ENCODE results near the gene IFIT2.
"Not testable (repeated sequence)": the region's sequence is repeated elsewhere in the genome, so short reads cannot be mapped to it uniquely, and the experiment has no call there.

The IFIT2 gene

GRCh38 chr10:89307269-89307577 lies 5.4 kb downstream of the IFIT2 start:
- no peak for DNase-seq (ENCODE audit: low read depth)

GRCh38 chr10:89308266-89308665 lies 6.4 kb downstream of the IFIT2 start:
- no peak for DNase-seq (ENCODE audit: low read depth)

- DNase-seq (ENCODE audit: low read depth): no peak
These were observed 6.9 kb downstream of the IFIT2 start for GRCh38 chr10:89308736-89309135.

DNA sequence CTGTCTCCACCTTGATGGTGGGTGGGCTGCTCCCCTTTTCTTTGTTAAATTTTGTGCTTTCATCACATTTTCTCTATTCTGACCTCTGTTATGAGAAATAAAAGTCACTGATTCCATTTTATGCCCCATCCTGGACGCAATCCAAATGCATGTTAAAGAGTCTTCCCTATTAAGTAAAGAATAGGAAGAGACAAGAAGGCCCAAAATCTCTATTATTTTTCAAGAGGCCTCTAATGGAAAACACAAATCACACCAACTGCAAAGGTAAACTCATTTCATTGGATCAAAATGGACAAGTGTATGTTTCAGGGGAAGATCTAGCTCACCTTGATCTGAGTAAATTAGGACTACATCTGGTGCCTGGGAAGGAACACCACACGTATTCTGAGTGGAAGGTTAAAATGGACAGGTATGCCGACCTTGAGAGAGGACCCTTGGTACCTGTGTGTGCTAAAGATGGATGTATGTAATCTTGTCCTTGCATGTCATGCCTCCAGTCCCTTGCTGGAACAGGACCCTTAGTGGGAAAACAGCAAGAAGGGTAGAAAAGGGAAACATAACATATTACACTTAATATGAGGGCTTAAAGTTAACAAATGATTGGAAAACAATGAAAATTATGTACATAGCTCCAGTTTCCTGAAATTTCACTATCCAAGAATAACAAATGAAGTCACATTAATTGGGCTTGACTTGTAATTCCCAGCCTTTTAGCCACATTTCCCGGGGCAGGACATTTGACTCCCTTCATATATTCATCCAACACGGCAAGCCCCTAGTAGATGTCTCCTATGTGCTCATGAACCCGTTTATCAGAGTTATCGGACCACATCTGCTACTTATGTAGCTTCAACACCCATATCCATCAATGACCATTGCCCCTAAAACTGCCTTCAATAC lies 7.6 kb downstream of the IFIT2 start:
- DNase-seq (ENCODE audit: low read depth): no peak

- no peak for DNase-seq (ENCODE audit: low read depth)
These were observed 8.4 kb downstream of the IFIT2 start for GRCh38 chr10:89310056-89310893.

DNA sequence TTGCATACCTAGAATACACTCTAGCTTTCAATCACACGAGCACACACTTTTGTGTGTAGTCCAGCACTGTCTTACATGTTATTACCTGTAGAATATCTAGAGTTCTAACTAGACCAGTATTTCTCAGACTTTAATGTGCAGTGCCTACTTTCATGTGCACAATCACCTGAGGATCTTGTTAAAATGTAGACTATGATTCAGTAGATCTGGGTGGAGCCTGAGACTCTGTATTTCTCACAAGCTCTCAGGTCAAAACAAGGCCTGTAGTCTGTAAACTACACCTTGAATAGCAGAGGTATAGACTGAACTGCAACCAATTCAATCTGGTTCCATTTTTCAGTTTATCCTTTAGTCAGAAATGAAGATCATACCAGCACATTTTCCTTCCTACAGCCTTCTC lies 11.1 kb downstream of the IFIT2 start:
- DNase-seq (ENCODE audit: low read depth): no peak

- no peak for DNase-seq (ENCODE audit: low read depth)
These were observed 12.8 kb downstream of the IFIT2 start for GRCh38 chr10:89314676-89315075.

- DNase-seq (ENCODE audit: low read depth): not testable (repeated sequence)
These were observed 16.2 kb downstream of the IFIT2 start for GRCh38 chr10:89318047-89318446.

DNA sequence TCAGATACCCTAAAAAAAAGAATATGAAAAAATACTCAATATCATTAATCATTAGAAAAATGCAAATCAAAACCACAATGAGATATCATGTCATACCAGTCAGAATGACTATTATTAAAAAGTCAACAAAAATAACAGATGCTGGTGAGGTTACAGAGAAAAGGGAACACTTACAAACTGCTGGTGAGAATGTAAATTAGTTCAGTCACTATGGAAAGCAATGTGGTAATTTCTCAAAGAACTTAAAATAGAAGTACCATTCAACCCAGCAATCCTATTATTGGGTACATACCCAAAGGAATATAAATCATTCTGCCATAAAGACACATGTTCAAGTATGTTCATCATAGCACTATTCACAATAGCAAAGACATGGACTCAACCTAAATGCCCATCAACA lies 23.2 kb downstream of the IFIT2 start:
- not testable (repeated sequence) for DNase-seq (ENCODE audit: low read depth)

DNA sequence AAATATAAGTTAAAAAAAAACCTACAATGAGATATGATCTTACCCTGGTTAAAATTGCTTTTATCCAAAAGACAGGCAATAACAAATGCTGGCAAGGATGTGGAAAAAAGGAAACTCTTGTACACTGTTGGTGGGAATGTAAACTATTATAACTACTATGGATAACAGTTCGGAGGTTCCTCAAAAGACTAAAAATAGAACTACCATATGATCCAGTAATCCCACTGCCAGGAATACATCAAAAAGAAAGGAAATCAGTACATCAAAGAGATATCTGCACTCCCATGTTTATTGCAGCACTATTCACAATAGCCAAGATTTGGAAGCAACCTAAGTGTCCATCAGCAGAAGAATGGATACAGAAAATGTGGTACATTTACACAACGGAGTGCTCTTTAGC lies 24.0 kb downstream of the IFIT2 start:
- DNase-seq (ENCODE audit: low read depth): peak; percentile 32

DNA sequence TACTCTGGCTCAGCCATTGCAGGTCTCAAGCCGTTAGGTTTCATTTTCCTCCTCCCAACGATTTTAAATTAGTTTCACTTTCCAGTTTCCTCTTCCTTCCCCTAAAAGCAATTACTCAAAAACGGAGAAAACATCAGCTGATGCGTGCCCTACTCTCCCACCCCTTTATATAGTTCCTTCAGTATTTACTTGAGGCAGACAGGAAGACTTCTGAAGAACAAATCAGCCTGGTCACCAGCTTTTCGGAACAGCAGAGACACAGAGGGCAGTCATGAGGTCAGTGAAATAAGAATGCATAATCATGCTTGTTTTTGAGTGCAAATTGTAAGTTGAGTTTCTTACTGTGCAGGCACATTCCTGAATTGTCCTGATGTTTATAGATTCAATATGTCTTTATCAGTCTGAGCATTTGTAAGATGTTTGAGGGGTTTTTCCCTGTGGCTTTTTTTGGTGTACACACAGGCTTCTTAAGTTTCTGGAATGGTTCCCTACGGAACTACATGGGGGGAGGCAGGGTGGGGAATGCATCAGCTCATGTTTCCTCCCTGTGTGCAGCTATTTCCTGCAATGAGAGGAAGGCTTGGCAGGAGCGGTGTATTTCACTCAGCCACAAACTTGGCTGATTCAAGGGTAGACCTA lies 26.1 kb downstream of the IFIT2 start, which contains the start of gene IFIT3:
IFIT3 (plus strand) TSS at position 195 of the 639 bp plus-strand sequence; CDS start at position 272, 77 bp downstream.
- peak; percentile 97 for DNase-seq (ENCODE audit: low read depth)

- no peak for DNase-seq (ENCODE audit: low read depth)
These were observed 27.3 kb downstream of the IFIT2 start for GRCh38 chr10:89329151-89329550.

- not testable (repeated sequence) for DNase-seq (ENCODE audit: low read depth)
These were observed 28.2 kb downstream of the IFIT2 start for GRCh38 chr10:89330014-89330413.

GRCh38 chr10:89330537-89331212 lies 28.8 kb downstream of the IFIT2 start:
- no peak for DNase-seq (ENCODE audit: low read depth)

- DNase-seq (ENCODE audit: low read depth): not testable (repeated sequence)
These were observed 29.8 kb downstream of the IFIT2 start for GRCh38 chr10:89331487-89332122.

DNA sequence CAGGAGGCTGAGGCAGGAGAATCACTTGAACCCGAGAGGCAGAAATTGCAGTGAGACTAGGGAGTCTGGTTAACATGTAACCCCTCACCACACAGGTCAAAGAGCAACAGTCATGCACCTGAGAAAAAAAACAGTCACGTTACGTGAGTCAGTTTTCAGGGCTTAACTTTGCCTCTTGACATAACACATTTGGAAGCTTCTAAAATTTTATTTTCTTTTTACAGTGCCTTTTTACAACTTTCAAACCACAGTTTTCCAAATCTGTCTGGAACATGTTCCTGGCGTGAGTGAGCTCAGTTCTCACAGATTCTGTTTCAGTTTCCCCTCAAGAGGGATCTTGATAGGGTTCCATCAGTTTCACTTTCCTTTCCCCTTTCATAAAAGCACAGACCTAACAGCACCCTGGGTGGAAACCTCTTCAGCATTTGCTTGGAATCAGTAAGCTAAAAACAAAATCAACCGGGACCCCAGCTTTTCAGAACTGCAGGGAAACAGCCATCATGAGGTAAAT lies 30.3 kb downstream of the IFIT2 start:
- DNase-seq (ENCODE audit: low read depth): peak; percentile 89

DNA sequence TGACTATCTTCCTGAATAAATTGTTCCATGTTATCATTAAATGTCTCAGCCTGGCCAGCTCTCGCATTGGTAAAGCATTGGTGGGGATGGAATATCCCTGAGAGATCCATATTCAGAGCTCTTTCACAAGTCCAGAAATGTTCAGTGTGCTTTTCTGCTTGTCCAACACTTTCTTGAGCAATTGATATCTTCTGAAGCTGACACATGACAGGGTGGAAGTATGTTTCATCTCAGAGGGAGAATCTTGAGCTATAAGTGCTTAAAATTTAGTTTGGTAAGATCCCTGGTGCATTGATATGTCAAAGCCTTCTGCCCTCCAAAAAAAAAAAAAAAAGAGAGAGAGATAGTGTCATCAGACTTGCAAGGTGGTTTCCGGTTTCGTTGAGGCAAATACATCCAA lies 33.4 kb downstream of the IFIT2 start:
- DNase-seq (ENCODE audit: low read depth): no peak

DNA sequence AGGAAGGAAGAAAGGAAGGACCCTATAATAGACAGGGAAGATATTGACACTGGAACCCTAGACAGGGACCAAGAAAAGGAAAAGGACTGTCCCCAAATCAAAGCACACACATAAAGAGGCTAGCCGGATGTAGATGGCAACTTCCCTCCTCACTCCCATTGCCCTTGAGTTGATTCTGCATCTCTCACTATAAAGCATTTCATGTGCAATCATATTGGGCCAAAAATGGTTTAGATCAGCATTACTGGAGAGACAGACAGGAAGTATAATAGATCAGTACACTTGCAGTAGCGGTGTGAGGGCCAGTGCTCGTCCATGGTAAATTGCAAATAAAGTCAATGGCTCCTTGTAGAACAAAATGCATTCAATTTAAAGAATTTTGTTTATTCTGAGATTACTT lies 34.4 kb downstream of the IFIT2 start:
- no peak for DNase-seq (ENCODE audit: low read depth)

DNA sequence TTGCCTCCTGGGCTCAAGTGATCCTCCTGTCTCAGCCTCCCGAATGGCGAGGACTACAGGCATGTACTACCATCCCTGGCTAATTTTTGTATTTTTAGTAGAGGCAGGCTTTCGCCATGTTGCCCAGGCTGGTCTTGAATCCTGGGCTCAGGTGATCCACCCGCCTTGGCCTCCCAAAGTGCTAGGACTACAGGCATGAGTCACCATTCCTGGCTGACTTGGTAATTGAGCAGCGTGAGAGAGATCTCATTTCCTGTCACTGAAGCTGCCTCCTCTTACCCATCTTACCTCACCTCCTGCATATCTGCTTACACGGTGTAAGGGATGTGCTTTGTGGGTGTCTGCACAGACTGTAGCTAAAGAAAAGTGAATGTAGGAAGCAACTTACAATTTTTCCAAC lies 35.6 kb downstream of the IFIT2 start:
- DNase-seq (ENCODE audit: low read depth): peak; percentile 96

- DNase-seq (ENCODE audit: low read depth): no peak
These were observed 36.9 kb downstream of the IFIT2 start for GRCh38 chr10:89338713-89339112.

GRCh38 chr10:89339875-89340274 lies 38.0 kb downstream of the IFIT2 start:
- DNase-seq (ENCODE audit: low read depth): no peak

Data from iris pigment epithelial cell (primary cell).